ENCODE measurements around the gene USP21.

Gene USP21

GRCh38 chr1:161187311-161187710, 28.0 kb downstream of the USP21 start:
- TF ChIP-seq, protein P1, sequence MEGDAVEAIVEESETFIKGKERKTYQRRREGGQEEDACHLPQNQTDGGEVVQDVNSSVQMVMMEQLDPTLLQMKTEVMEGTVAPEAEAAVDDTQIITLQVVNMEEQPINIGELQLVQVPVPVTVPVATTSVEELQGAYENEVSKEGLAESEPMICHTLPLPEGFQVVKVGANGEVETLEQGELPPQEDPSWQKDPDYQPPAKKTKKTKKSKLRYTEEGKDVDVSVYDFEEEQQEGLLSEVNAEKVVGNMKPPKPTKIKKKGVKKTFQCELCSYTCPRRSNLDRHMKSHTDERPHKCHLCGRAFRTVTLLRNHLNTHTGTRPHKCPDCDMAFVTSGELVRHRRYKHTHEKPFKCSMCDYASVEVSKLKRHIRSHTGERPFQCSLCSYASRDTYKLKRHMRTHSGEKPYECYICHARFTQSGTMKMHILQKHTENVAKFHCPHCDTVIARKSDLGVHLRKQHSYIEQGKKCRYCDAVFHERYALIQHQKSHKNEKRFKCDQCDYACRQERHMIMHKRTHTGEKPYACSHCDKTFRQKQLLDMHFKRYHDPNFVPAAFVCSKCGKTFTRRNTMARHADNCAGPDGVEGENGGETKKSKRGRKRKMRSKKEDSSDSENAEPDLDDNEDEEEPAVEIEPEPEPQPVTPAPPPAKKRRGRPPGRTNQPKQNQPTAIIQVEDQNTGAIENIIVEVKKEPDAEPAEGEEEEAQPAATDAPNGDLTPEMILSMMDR (IDR thresholded peaks at IDR 0.05; ENCODE audit: insufficient read depth, missing control alignments): no peak
- no peak for DNase-seq (ENCODE audit: insufficient read length, low spot score)
- FAIRE-seq: no peak

- TF ChIP-seq, protein P1 (IDR thresholded peaks at IDR 0.05; ENCODE audit: insufficient read depth, missing control alignments): no peak
- FAIRE-seq (no peak), DNase-seq (ENCODE audit: insufficient read length, low spot score) (no peak)
Measured at GRCh38 chr1:161188381-161188780, 29.1 kb downstream of the USP21 start.

DNA sequence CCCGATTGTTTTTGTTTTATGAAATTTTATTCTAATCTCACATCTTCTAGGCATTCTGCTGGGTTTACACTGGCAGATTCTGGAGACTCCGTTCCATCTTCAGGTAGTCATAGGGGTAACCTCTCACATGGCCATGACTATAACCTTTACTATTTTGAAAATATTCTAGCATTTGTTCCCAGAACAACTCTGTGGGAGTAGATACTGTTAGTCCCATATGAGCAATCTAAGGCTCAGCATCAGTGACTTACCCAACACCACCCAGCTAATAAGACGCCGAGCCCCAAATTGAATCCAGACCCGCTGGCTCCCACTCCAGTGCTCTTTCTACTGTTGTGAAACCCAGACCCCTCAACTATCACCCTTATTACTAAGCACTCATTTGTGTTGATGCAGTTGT, 29.7 kb downstream of the USP21 start:
- DNase-seq (ENCODE audit: insufficient read length, low spot score) (no peak), FAIRE-seq (no peak)
- TF ChIP-seq, protein P1 (IDR thresholded peaks at IDR 0.05; ENCODE audit: insufficient read depth, missing control alignments): no peak

- no peak for DNase-seq (ENCODE audit: insufficient read length, low spot score)
- no peak for FAIRE-seq
- TF ChIP-seq, protein P1 (IDR thresholded peaks at IDR 0.05; ENCODE audit: insufficient read depth, missing control alignments): no peak
Measured at GRCh38 chr1:161190962-161191521, 31.7 kb downstream of the USP21 start.

DNA sequence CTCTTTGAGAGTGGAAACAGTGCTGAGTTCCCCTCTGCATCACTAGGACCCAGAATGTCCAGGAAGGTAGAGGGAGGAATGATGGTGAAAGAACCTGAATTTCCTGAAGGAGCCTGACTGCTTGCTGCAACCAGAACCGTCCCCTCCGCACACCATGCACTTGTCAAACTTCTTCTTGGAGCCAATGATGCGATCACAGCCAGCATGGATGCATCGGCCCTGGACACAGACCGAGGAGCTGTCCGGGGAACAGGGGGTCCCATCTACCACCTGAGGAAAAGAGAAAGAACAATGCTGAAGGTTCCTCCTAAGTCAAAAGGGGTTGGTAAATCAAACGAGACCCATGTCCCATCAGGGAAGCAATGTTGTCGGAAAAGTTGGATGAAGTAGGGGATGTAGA, 32.7 kb downstream of the USP21 start:
- TF ChIP-seq, protein P1 (IDR thresholded peaks at IDR 0.05; ENCODE audit: insufficient read depth, missing control alignments): no peak
- DNase-seq (ENCODE audit: insufficient read length, low spot score): no peak
- FAIRE-seq: no peak

GRCh38 chr1:161192476-161193465, 33.5 kb downstream of the USP21 start:
- FAIRE-seq (peak; percentile 80), DNase-seq (ENCODE audit: insufficient read length, low spot score) (peak; percentile 90)
- TF ChIP-seq, protein P1 (IDR thresholded peaks at IDR 0.05; ENCODE audit: insufficient read depth, missing control alignments): peak; percentile 99
